Measurements from ENCODE around the gene TNFAIP8.

DNA sequence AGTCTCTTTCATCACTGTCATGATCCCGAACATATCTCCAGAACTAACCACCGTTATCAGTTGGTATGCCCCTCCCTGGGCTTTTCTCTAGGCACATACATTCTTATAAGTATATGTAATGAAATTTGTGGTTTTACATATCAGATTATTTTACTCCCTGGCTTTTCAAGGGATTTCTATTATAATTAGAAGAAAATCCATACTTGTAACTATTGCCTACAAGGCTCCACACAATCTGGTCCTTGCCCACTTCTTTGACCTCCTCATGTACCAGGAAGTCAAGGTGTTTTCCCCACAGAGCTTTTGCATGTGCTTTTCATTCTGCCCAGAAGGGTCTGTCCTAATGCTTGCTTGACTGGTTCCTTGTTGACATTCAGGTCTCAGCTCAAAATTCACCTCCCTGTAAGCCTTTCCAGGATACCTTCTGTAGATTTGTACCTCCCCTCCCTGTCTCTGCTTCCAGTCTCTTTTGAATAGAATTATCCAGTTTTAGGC lies 62.8 kb downstream of the TNFAIP8 start:
- TF ChIP-seq, protein P1, sequence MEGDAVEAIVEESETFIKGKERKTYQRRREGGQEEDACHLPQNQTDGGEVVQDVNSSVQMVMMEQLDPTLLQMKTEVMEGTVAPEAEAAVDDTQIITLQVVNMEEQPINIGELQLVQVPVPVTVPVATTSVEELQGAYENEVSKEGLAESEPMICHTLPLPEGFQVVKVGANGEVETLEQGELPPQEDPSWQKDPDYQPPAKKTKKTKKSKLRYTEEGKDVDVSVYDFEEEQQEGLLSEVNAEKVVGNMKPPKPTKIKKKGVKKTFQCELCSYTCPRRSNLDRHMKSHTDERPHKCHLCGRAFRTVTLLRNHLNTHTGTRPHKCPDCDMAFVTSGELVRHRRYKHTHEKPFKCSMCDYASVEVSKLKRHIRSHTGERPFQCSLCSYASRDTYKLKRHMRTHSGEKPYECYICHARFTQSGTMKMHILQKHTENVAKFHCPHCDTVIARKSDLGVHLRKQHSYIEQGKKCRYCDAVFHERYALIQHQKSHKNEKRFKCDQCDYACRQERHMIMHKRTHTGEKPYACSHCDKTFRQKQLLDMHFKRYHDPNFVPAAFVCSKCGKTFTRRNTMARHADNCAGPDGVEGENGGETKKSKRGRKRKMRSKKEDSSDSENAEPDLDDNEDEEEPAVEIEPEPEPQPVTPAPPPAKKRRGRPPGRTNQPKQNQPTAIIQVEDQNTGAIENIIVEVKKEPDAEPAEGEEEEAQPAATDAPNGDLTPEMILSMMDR (IDR thresholded peaks at IDR 0.05), result no peak
- no peak for TF ChIP-seq EZH2 (IDR thresholded peaks at IDR 0.05; ENCODE audit: borderline replicate concordance, insufficient read depth, low read depth, low read length, poor library complexity, severe bottlenecking)
